Measurements from ENCODE around the gene PLEKHG3. TPM values are rescaled to one million over a fixed set of nuclear protein-coding genes. Genes with fewer than 3 reads are reported as not detected.

The PLEKHG3 gene
- total and polyA plus RNA-seq, 10 of the 15 experiments (the other 5 are each of a cell fraction or from before 2014, with no cell fraction given) = 0.03 to 0.73 (median 0.07) TPM; not detected in 5

- TF ChIP-seq, protein P1, sequence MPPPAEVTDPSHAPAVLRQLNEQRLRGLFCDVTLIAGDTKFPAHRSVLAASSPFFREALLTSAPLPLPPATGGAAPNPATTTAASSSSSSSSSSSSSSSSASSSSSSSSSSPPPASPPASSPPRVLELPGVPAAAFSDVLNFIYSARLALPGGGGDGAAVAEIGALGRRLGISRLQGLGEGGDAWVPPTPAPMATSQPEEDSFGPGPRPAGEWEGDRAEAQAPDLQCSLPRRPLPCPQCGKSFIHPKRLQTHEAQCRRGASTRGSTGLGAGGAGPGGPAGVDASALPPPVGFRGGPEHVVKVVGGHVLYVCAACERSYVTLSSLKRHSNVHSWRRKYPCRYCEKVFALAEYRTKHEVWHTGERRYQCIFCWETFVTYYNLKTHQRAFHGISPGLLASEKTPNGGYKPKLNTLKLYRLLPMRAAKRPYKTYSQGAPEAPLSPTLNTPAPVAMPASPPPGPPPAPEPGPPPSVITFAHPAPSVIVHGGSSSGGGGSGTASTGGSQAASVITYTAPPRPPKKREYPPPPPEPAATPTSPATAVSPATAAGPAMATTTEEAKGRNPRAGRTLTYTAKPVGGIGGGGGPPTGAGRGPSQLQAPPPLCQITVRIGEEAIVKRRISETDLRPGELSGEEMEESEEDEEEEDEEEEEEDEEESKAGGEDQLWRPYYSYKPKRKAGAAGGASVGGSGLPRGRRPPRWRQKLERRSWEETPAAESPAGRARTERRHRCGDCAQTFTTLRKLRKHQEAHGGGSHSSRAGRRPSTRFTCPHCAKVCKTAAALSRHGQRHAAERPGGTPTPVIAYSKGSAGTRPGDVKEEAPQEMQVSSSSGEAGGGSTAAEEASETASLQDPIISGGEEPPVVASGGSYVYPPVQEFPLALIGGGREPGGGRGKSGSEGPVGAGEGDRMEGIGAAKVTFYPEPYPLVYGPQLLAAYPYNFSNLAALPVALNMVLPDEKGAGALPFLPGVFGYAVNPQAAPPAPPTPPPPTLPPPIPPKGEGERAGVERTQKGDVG (CRISPR knock-in tag; IDR thresholded peaks at IDR 0.05) = no peak
- TF ChIP-seq BCL11A (IDR thresholded peaks at IDR 0.05; ENCODE audit: low read depth, low read length) = peak; percentile 46; the same call in 1 of the 2 replicates
- no peak for TF ChIP-seq TAF1 (IDR thresholded peaks at IDR 0.05; ENCODE audit: borderline replicate concordance, low read depth, low read length)
- TF ChIP-seq BMI1 (IDR thresholded peaks at IDR 0.05; ENCODE audit: borderline replicate concordance) = no peak
- TF ChIP-seq EP300 (IDR thresholded peaks at IDR 0.05; ENCODE audit: borderline replicate concordance in 1 of 2, control insufficient read depth in 1 of 2, low read depth in 2 of 2, low read length in 2 of 2) = peak; percentile 42 to 67; a peak in 1 of 4 replicates
- no peak for TF ChIP-seq MAX (IDR thresholded peaks at IDR 0.05; ENCODE audit: low read depth, low read length)
- no peak for TF ChIP-seq CBFB (IDR thresholded peaks at IDR 0.05; ENCODE audit: low read depth)
- no peak for TF ChIP-seq HCFC1 (IDR thresholded peaks at IDR 0.05; ENCODE audit: low read length)
- TF ChIP-seq, protein P2, sequence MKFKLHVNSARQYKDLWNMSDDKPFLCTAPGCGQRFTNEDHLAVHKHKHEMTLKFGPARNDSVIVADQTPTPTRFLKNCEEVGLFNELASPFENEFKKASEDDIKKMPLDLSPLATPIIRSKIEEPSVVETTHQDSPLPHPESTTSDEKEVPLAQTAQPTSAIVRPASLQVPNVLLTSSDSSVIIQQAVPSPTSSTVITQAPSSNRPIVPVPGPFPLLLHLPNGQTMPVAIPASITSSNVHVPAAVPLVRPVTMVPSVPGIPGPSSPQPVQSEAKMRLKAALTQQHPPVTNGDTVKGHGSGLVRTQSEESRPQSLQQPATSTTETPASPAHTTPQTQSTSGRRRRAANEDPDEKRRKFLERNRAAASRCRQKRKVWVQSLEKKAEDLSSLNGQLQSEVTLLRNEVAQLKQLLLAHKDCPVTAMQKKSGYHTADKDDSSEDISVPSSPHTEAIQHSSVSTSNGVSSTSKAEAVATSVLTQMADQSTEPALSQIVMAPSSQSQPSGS (IDR thresholded peaks at IDR 0.05; ENCODE audit: low read length) = no peak
- TF ChIP-seq SIX5 (IDR thresholded peaks at IDR 0.05; ENCODE audit: low read depth, low read length, severe bottlenecking) = no peak
- TF ChIP-seq PAX5 (IDR thresholded peaks at IDR 0.05; ENCODE audit: borderline replicate concordance, low read depth, low read length) = no peak
- no peak for TF ChIP-seq KDM1A (IDR thresholded peaks at IDR 0.05; ENCODE audit: borderline replicate concordance)
- TF ChIP-seq TCF12 (IDR thresholded peaks at IDR 0.05; ENCODE audit: low read depth, low read length) = no peak
- TF ChIP-seq, protein P3, sequence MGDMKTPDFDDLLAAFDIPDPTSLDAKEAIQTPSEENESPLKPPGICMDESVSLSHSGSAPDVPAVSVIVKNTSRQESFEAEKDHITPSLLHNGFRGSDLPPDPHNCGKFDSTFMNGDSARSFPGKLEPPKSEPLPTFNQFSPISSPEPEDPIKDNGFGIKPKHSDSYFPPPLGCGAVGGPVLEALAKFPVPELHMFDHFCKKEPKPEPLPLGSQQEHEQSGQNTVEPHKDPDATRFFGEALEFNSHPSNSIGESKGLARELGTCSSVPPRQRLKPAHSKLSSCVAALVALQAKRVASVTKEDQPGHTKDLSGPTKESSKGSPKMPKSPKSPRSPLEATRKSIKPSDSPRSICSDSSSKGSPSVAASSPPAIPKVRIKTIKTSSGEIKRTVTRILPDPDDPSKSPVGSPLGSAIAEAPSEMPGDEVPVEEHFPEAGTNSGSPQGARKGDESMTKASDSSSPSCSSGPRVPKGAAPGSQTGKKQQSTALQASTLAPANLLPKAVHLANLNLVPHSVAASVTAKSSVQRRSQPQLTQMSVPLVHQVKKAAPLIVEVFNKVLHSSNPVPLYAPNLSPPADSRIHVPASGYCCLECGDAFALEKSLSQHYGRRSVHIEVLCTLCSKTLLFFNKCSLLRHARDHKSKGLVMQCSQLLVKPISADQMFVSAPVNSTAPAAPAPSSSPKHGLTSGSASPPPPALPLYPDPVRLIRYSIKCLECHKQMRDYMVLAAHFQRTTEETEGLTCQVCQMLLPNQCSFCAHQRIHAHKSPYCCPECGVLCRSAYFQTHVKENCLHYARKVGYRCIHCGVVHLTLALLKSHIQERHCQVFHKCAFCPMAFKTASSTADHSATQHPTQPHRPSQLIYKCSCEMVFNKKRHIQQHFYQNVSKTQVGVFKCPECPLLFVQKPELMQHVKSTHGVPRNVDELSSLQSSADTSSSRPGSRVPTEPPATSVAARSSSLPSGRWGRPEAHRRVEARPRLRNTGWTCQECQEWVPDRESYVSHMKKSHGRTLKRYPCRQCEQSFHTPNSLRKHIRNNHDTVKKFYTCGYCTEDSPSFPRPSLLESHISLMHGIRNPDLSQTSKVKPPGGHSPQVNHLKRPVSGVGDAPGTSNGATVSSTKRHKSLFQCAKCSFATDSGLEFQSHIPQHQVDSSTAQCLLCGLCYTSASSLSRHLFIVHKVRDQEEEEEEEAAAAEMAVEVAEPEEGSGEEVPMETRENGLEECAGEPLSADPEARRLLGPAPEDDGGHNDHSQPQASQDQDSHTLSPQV (IDR thresholded peaks at IDR 0.05) = no peak
- TF ChIP-seq ETV6 (conservative IDR thresholded peaks at IDR 0.05 in 1 of 2, IDR thresholded peaks at IDR 0.05 in 1 of 2; ENCODE audit: borderline replicate concordance in 1 of 2, low read depth in 1 of 2) = no peak
- no peak; the same call in 1 of the 2 replicates for TF ChIP-seq MLLT1 (IDR thresholded peaks at IDR 0.05)
- TF ChIP-seq, protein P4, sequence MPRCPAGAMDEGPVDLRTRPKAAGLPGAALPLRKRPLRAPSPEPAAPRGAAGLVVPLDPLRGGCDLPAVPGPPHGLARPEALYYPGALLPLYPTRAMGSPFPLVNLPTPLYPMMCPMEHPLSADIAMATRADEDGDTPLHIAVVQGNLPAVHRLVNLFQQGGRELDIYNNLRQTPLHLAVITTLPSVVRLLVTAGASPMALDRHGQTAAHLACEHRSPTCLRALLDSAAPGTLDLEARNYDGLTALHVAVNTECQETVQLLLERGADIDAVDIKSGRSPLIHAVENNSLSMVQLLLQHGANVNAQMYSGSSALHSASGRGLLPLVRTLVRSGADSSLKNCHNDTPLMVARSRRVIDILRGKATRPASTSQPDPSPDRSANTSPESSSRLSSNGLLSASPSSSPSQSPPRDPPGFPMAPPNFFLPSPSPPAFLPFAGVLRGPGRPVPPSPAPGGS (IDR thresholded peaks at IDR 0.05; ENCODE audit: borderline replicate concordance, insufficient read depth, low read depth, low read length, poor library complexity, severe bottlenecking) = no peak
- TF ChIP-seq MXI1 (IDR thresholded peaks at IDR 0.05; ENCODE audit: low read depth, low read length) = no peak
Observed at GRCh38 chr14:64673748-64674147, 30.5 kb upstream of the PLEKHG3 start (continued).
